Right cardiac atrium (tissue), 5 donors: Measurements from ENCODE around the gene TRIP10. TPM values are rescaled to one million over a fixed set of nuclear protein-coding genes. Genes with fewer than 3 reads are reported as not detected.
"Not testable (repeated sequence)": the region's sequence is repeated elsewhere in the genome, so short reads cannot be mapped to it uniquely, and the experiment has no call there.

Source experiments
- ATAC-seq, 2 donors: fragments of 200-7000 bp; cut with Tn5 transposase; one replicate each; pipeline versions ENCODE4 v1.8.0 to v1.9.1; 2020; ENCODE audit warnings: moderate library complexity in 2 of 2, mild to moderate bottlenecking in 1 of 2
- DNase-seq, 3 donors: peaks; one replicate each; pipeline ENCODE4 v3.0.0-alpha.2; 2020
- H3K27ac ChIP-seq: one replicate; pipeline ENCODE4 v1.5.1; 2013; ENCODE audit warnings: mild to moderate bottlenecking, low read length, control low read depth, moderate library complexity
- H3K27me3 ChIP-seq: one replicate; pipeline ENCODE4 v1.6.1; 2013; ENCODE audit not compliant: control insufficient read depth, insufficient read depth
- H3K4me1 ChIP-seq: one replicate; pipeline ENCODE4 v1.6.1; 2013; ENCODE audit warnings: low read length; ENCODE audit not compliant: control insufficient read depth, insufficient read depth
- H3K4me3 ChIP-seq: one replicate; pipeline ENCODE4 v1.5.1; 2013; ENCODE audit warnings: low read length, control low read depth
- H3K9me3 ChIP-seq: one replicate; pipeline ENCODE4 v1.6.1; 2013; ENCODE audit warnings: low read length; ENCODE audit not compliant: control insufficient read depth
- WGBS: extraction: QIAGEN DNeasy Blood & Tissue Kit; methylation state at CpG from one replicate; pipeline ENCODE4 v1.1.7; 2013; 5-methylcytosine and 5-hydroxymethylcytosine counted together
- intact Hi-C, 4 donors: fragments of 100-400 bp; cut with DNase I; formaldehyde crosslinking; loops; one replicate each; pipeline versions ENCODE4 v1.11.0 to v1.14.0; 2022 to 2023
- polyA plus RNA-seq: library from polyadenylated mRNA; stranded (reverse); fragments of 200-250 nt; gene quantifications from one replicate; pipeline ENCODE4 v1.2.3, GENCODE V29; 2013
- total RNA-seq, 4 donors: library from RNA; stranded (reverse); fragmentation: NEBNext Ultra II Directional; extraction: Animal tissue kit (Norgen Biotek cat#: 25700); gene quantifications; one replicate each; pipeline ENCODE4 v1.2.1, GENCODE V29; 2021
- donor health status: healthy with polysubstance abuse.
- donor health status: DM: no; HTN: yes; CAD: no.
- donor health status: DM: no; HTN: no; CAD: no.
- donor health status: DM: no; HTN: yes; CAD: no; lungs with severe emphysema.
- donor health status: DM: yes; HTN: yes; CAD: no.

TRIP10 gene
- total and polyA plus RNA-seq, 5 donors = 68.8 to 92.6 (median 83.8) TPM

GRCh38 chr19:6744381-6745301, 5.2 kb downstream of the TRIP10 start:
- no peaks in the 10 kb centered on the region for H3K9me3 ChIP-seq
- intact Hi-C loops = no loop called here
- peaks cover 11% of the 10 kb centered on the region for H3K4me1 ChIP-seq
- H3K27me3 ChIP-seq = no peaks in the 10 kb centered on the region
- ATAC-seq (peak; percentile 84 to 86), DNase-seq (peak; percentile 93 to 96 (median 95))
- WGBS = 19% methylated on average over 41 of the region's 41 CpGs
- H3K27ac ChIP-seq = peak overlapping the region; percentile 87
- no peak overlapping the region for H3K4me3 ChIP-seq

GRCh38 chr19:6745965-6746364, 6.5 kb downstream of the TRIP10 start:
- 94% methylated on average over 24 of the region's 24 CpGs for WGBS
- peak in 1 of 3 donors; percentile 46 for DNase-seq

GRCh38 chr19:6748543-6748942, 9.1 kb downstream of the TRIP10 start:
- ATAC-seq, H3K27me3 ChIP-seq, H3K27ac ChIP-seq, H3K4me3 ChIP-seq, H3K9me3 ChIP-seq, intact Hi-C loops: not testable (repeated sequence)
- WGBS = 71% methylated on average over 10 of the region's 10 CpGs
- peaks cover 10% of the 10 kb centered on the region for H3K4me1 ChIP-seq
- peak in 2 of 3 donors; percentile 47 to 73 for DNase-seq

More at GRCh38 chr19:6745965-6746364, 6.5 kb downstream of the TRIP10 start:
- no peaks in the 10 kb centered on the region for H3K9me3 ChIP-seq
- no peak for ATAC-seq
- H3K4me1 ChIP-seq = peaks cover 11% of the 10 kb centered on the region
- intact Hi-C loops = no loop called here
- H3K4me3 ChIP-seq = no peak overlapping the region
- H3K27ac ChIP-seq = no peak overlapping the region
- H3K27me3 ChIP-seq = no peaks in the 10 kb centered on the region

- H3K27me3 ChIP-seq = no peaks in the 10 kb centered on the region
- H3K9me3 ChIP-seq = no peaks in the 10 kb centered on the region
- ATAC-seq (peak; percentile 29 to 52), DNase-seq (peak; percentile 82 to 90 (median 89))
- no peak overlapping the region for H3K4me3 ChIP-seq
- intact Hi-C loops = no loop called here
- peaks cover 5% of the 10 kb centered on the region for H3K4me1 ChIP-seq
- WGBS = 64% methylated on average over 20 of the region's 20 CpGs
- H3K27ac ChIP-seq = no peak overlapping the region
Observed at GRCh38 chr19:6750062-6750461, 10.6 kb downstream of the TRIP10 start.

GRCh38 chr19:6751189-6751588, 11.7 kb downstream of the TRIP10 start:
- Histone ChIP-seq H3K4me1 (no peaks in the 10 kb centered on the region), H3K27ac (no peak overlapping the region), H3K27me3 (no peaks in the 10 kb centered on the region), H3K9me3 (no peaks in the 10 kb centered on the region), H3K4me3 (no peak overlapping the region)
- WGBS = 92% methylated on average over 16 of the region's 16 CpGs
- ATAC-seq (no peak), DNase-seq (peak in 1 of 3 donors; percentile 45)
- intact Hi-C loops = no loop called here

GRCh38 chr19:6752256-6753177, 13.0 kb downstream of the TRIP10 start:
- intact Hi-C loops = no loop called here
- 68% methylated on average over 50 of the region's 50 CpGs for WGBS

GRCh38 chr19:6753178-6754031, 13.9 kb downstream of the TRIP10 start:
- H3K4me3 ChIP-seq = peak overlapping the region; percentile 11
- H3K4me1 ChIP-seq = no peaks in the 10 kb centered on the region
- ATAC-seq = peak; percentile 82 to 92
- 6% methylated on average over 50 of the region's 50 CpGs for WGBS
- H3K9me3 ChIP-seq = no peaks in the 10 kb centered on the region
- intact Hi-C loops = no loop called here
- peak overlapping the region; percentile 0 for H3K27ac ChIP-seq
- H3K27me3 ChIP-seq = no peaks in the 10 kb centered on the region
- DNase-seq = peak; percentile 88 to 93 (median 91)

More at GRCh38 chr19:6752256-6753177, 13.0 kb downstream of the TRIP10 start:
- no peak overlapping the region for H3K4me3 ChIP-seq
- H3K4me1 ChIP-seq = no peaks in the 10 kb centered on the region
- H3K9me3 ChIP-seq = no peaks in the 10 kb centered on the region
- H3K27ac ChIP-seq = no peak overlapping the region
- H3K27me3 ChIP-seq = no peaks in the 10 kb centered on the region
- DNase-seq = peak in 1 of 3 donors; percentile 52
- peak in 1 of 2 donors; percentile 4 for ATAC-seq

GRCh38 chr19:6754136-6754535, 14.7 kb downstream of the TRIP10 start:
- Histone ChIP-seq H3K9me3 (no peaks in the 10 kb centered on the region), H3K4me1 (no peaks in the 10 kb centered on the region), H3K4me3 (no peak overlapping the region), H3K27me3 (no peaks in the 10 kb centered on the region), H3K27ac (no peak overlapping the region)
- ATAC-seq = peak in 1 of 2 donors; percentile 6
- intact Hi-C loops = no loop called here
- peak in 2 of 3 donors; percentile 62 to 64 for DNase-seq
- 95% methylated on average over 22 of the region's 22 CpGs for WGBS

GRCh38 chr19:6754653-6755463, 15.4 kb downstream of the TRIP10 start:
- H3K9me3 ChIP-seq = no peaks in the 10 kb centered on the region
- no peaks in the 10 kb centered on the region for H3K27me3 ChIP-seq
- intact Hi-C loops = no loop called here
- WGBS = 90% methylated on average over 23 of the region's 23 CpGs
- ATAC-seq = no peak
- H3K27ac ChIP-seq = no peak overlapping the region
- H3K4me3 ChIP-seq = no peak overlapping the region
- peak in 2 of 3 donors; percentile 24 to 52 for DNase-seq
- no peaks in the 10 kb centered on the region for H3K4me1 ChIP-seq
